ENCODE measurements around the gene HOATZ.

The HOATZ gene

GRCh38 chr11:111514216-111515031, at the start of gene HOATZ:
Gene HOATZ (plus strand): TSS chr11:111514778. CDS start chr11:111514785, 7 bp downstream.
- DNase-seq: no peak

GRCh38 chr11:111465400-111465799, 49.2 kb upstream of the HOATZ start:
- no peak for DNase-seq

- no peak for DNase-seq
Observed at GRCh38 chr11:111466615-111467014, 48.0 kb upstream of the HOATZ start.

- DNase-seq: no peak
Observed at GRCh38 chr11:111469200-111469599, 45.4 kb upstream of the HOATZ start.

- DNase-seq: no peak
Observed at GRCh38 chr11:111472228-111472627, 42.4 kb upstream of the HOATZ start.

- no peak for DNase-seq
Observed at GRCh38 chr11:111474432-111474831, 40.1 kb upstream of the HOATZ start.

- DNase-seq: no peak
Observed at GRCh38 chr11:111476366-111476765, 38.2 kb upstream of the HOATZ start.

- no peak for DNase-seq
Observed at GRCh38 chr11:111476956-111477355, 37.6 kb upstream of the HOATZ start.

- no peak for DNase-seq
Observed at GRCh38 chr11:111477898-111478297, 36.7 kb upstream of the HOATZ start.

GRCh38 chr11:111479666-111480065, 34.9 kb upstream of the HOATZ start:
- DNase-seq: no peak

GRCh38 chr11:111483431-111483830, 31.1 kb upstream of the HOATZ start:
- no peak for DNase-seq

GRCh38 chr11:111490496-111490895, 24.1 kb upstream of the HOATZ start:
- no peak for DNase-seq

- DNase-seq: no peak
Observed at GRCh38 chr11:111494040-111494439, 20.5 kb upstream of the HOATZ start.

GRCh38 chr11:111499483-111499882, 15.1 kb upstream of the HOATZ start:
- DNase-seq: no peak

- no peak for DNase-seq
Observed at GRCh38 chr11:111500481-111500880, 14.1 kb upstream of the HOATZ start.

GRCh38 chr11:111502611-111503010, 12.0 kb upstream of the HOATZ start:
- no peak for DNase-seq

- no peak for DNase-seq
Observed at GRCh38 chr11:111510311-111510710, 4.3 kb upstream of the HOATZ start.

- DNase-seq: no peak
Observed at GRCh38 chr11:111512296-111513239, 2.0 kb upstream of the HOATZ start, which contains the start of gene BTG4. Gene BTG4 (minus strand): TSS chr11:111512386. CDS start chr11:111498776, 13,610 bp downstream.

- DNase-seq: no peak
Observed at GRCh38 chr11:111513240-111513605, 1.4 kb upstream of the HOATZ start.

- DNase-seq: no peak
Observed at GRCh38 chr11:111515591-111515990, 1.0 kb downstream of the HOATZ start.

GRCh38 chr11:111518668-111519067, 4.1 kb downstream of the HOATZ start:
- DNase-seq: no peak

- DNase-seq: no peak
Observed at GRCh38 chr11:111520560-111520959, 6.0 kb downstream of the HOATZ start.

- DNase-seq: no peak
Observed at GRCh38 chr11:111521135-111521534, 6.6 kb downstream of the HOATZ start.

GRCh38 chr11:111522426-111522825, 7.8 kb downstream of the HOATZ start:
- no peak for DNase-seq
